GM10248 (cell line): ENCODE results near the gene SP7.

Experiments
- CTCF ChIA-PET: fragments of 300-600 bp; sonication (Branson Sonifier 250); formaldehyde crosslinking; extraction: SDS; loops from one replicate; lab custom pipeline; 2021; ENCODE audit warnings: antibody characterized with exemption; lab: Yijun Ruan, JAX
- POLR2A ChIA-PET: fragments of 350-650 bp; sonication (Branson Sonifier 250); formaldehyde crosslinking; extraction: SDS; loops from one replicate; lab custom pipeline; 2020; ENCODE audit warnings: antibody characterized with exemption; lab: Yijun Ruan, JAX
- DNase-seq: peaks from one replicate; pipeline ENCODE4 v3.0.0; 2012; ENCODE audit errors: extremely low spot score
- CTCF ChIP-seq: IDR thresholded peaks from 2 replicates; pipeline ENCODE4 v1.5.1; 2012; ENCODE audit warnings: mild to moderate bottlenecking, low read depth; ENCODE audit errors: extremely low read depth, missing control alignments, control extremely low read depth

SP7 gene

DNA sequence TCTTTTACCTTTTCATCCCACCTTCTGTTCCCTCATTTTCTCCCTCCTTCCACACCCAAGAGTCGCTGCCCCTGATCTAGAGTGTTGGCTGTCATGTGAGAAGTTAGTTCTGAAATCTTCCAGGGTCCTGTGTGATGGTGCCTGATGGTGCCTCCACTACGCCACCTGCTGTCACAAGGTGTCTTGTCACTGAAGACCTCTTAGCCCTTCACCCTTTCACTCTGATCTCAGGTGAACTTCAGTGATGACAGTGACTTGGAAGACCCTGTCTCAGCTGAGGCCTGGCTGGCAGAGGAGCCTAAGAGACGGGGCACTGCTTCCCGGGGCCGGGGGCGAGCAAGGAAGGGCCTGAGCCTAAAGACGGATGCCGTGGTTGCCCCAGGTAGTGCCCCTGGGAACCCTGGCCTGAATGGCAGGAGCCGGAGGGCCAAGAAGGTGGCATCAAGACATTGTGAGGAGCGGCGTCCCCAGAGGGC lies 48.4 kb downstream of the SP7 start:
- ChIA-PET CTCF (interaction anchor here (0.9 to 25.5 kb wide), 20 partner anchors 9 to 222 kb away, joined by 3 to 383 read pairs (median 4); partner anchors contain the start of genes AAAS, ESPL1, ITGB7 and MYG1), POLR2A (no interaction called here)
- peak; percentile 68 for TF ChIP-seq CTCF
- peak; percentile 80 for DNase-seq

DNA sequence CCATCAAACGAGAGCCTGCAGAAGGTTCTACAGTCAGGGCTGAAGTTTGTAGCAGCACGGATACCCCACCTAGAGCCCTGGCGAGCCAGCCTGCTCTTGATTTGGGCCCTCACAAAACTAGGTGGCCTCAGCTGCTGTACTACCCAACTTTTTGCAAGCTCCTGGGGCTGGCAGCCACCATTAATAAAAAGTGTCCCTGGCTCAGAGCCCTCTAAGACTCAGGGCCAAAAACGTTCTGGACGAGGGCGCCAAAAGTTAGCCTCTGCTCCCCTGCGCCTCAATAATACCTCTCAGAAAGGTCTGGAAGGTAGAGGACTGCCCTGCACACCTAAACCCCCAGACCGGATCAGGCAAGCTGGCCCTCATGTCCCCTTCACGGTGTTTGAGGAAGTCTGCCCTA lies 49.7 kb downstream of the SP7 start:
- CTCF ChIA-PET = interaction anchor here (1.0 to 25.5 kb wide), 11 partner anchors 8 to 221 kb away, joined by 3 to 383 read pairs (median 5); partner anchors contain the start of genes AAAS, ESPL1, ITGB7 and MYG1
- no peak for TF ChIP-seq CTCF
- POLR2A ChIA-PET = interaction anchor here (1.2 kb wide), 1 partner anchor 72 kb away, joined by 3 read pairs; no protein-coding TSS in a partner anchor
- DNase-seq = no peak

DNA sequence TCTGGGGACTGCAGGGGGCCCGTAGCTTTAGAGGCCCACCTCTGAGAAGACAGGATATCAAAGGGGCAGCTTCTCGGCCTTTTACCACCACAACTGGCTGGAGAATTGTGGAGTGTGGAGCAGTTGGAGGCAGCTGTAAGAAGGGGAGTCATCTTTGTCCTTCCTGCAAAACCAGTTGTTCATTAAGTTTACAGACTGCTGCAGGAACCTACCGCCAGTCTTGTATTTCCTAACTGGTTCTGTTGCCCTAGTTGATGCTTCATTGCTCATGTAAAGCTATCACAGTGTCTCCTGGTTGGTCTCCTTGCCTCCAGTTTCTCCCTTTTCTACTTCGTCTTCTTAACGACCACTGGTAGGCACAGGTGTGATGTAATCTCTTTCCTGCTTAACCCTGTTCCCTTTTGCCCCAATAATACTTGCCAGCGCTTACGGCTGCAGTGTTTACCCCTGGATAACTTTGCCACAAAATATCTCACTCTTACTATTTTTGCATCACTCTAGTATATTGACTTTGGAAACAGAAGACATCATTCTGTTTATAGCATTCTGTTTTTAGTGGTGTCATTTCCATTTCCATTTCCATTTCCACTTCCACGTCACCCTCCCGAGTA lies 56.2 kb downstream of the SP7 start:
- ChIA-PET POLR2A (interaction anchor here (0.6 kb wide), 1 partner anchor 104 kb away, joined by 3 read pairs; no protein-coding TSS in a partner anchor), CTCF (interaction anchor here (1.4 to 25.5 kb wide), 6 partner anchors 8 to 229 kb away, joined by 3 to 383 read pairs (median 16); partner anchors contain the start of genes AAAS, ESPL1 and ITGB7)
- no peak for DNase-seq
- TF ChIP-seq CTCF = no peak

- ChIA-PET CTCF (interaction anchor here (1.4 to 25.5 kb wide), 8 partner anchors 8 to 229 kb away, joined by 3 to 383 read pairs (median 9); partner anchors contain the start of genes AAAS, ESPL1 and ITGB7), POLR2A (interaction anchor here (0.6 kb wide), 1 partner anchor 89 kb away, joined by 3 read pairs; no protein-coding TSS in a partner anchor)
Measured at GRCh38 chr12:53279283-53279869, 56.8 kb downstream of the SP7 start.

GRCh38 chr12:53277981-53278380 lies 58.2 kb downstream of the SP7 start:
- DNase-seq = no peak
- TF ChIP-seq CTCF = no peak
- CTCF ChIA-PET = interaction anchor here (0.8 to 25.5 kb wide), 7 partner anchors 10 to 105 kb away, joined by 3 to 383 read pairs (median 13); partner anchors contain the start of genes AAAS, ESPL1 and ITGB7
- POLR2A ChIA-PET = interaction anchor here (0.6 to 0.7 kb wide), 2 partner anchors 16 to 59 kb away, joined by 6 to 7 read pairs; no protein-coding TSS in a partner anchor

More at GRCh38 chr12:53279283-53279869, 56.8 kb downstream of the SP7 start:
- no peak for DNase-seq
- no peak for TF ChIP-seq CTCF
